Measurements from ENCODE around the gene NMRK1. TPM values are rescaled to one million over a fixed set of nuclear protein-coding genes. Genes with fewer than 3 reads are reported as not detected.

NMRK1 gene
- polyA plus RNA-seq, 3 donors: 4.3 to 9.8 (median 9.3) TPM

GRCh38 chr9:75054368-75055001 is 33.5 kb downstream of the NMRK1 start:
- H3K27me3 ChIP-seq (ENCODE audit: control insufficient read depth in 2 of 2, insufficient read depth in 2 of 2, low read length in 2 of 2): no peaks in the 10 kb centered on the region
- H3K9me3 ChIP-seq (replicated peaks in 1 of 2; ENCODE audit: control insufficient read depth in 1 of 2, insufficient read depth in 1 of 2, low read length in 2 of 2): peaks cover 0 to 3% of the 10 kb centered on the region in 2 donors
- H3K4me3 ChIP-seq (replicated peaks in 1 of 3; ENCODE audit: low read depth in 2 of 3, low read length in 3 of 3): no peak overlapping the region
- Mint-ChIP-seq H3K9me3 (peaks cover 3 to 12% (median 9%) of the 10 kb centered on the region in 7 donors), H3K27me3 (ENCODE audit: low read depth in 3 of 3) (peaks cover 0 to 1% (median 0%) of the 10 kb centered on the region in 3 donors), H3K27ac (no peak overlapping the region), H3K36me3 (no peaks in the 10 kb centered on the region), H3K4me1 (no peaks in the 10 kb centered on the region), H3K4me3 (no peak overlapping the region)
- H3K9ac ChIP-seq (ENCODE audit: insufficient read depth, low read length, poor library complexity, severe bottlenecking): no peak overlapping the region
- no peaks in the 10 kb centered on the region for H3K79me2 ChIP-seq (ENCODE audit: insufficient read depth, low read length)
- no peaks in the 10 kb centered on the region for H4K20me1 ChIP-seq (ENCODE audit: insufficient read depth, low read length)
- H3K36me3 ChIP-seq (replicated peaks in 1 of 2; ENCODE audit: control insufficient read depth in 1 of 2, insufficient read depth in 2 of 2, low read length in 2 of 2): no peaks in the 10 kb centered on the region
- no peak for TF ChIP-seq CTCF (IDR thresholded peaks at IDR 0.05)
- WGBS (ENCODE audit: insufficient coverage): 96% methylated on average over 5 of the region's 5 CpGs
- H3K4me1 ChIP-seq (ENCODE audit: control insufficient read depth in 1 of 2, insufficient read depth in 2 of 2, low read length in 2 of 2): no peaks in the 10 kb centered on the region
- no peak for DNase-seq
- H2AFZ ChIP-seq (ENCODE audit: insufficient read depth, low read depth, low read length, poor library complexity, severe bottlenecking): no peak overlapping the region
- intact Hi-C loops (cut with micrococcal nuclease): no loop called here
- no peak overlapping the region for H3K27ac ChIP-seq (ENCODE audit: low read depth in 1 of 2, low read length in 2 of 2)
- no peak overlapping the region for H3K4me2 ChIP-seq (replicated peaks; ENCODE audit: extremely low read depth, low read length, poor library complexity, severe bottlenecking)

GRCh38 chr9:75053869-75054268 is 34.1 kb downstream of the NMRK1 start:
- Mint-ChIP-seq H3K4me1 (no peaks in the 10 kb centered on the region), H3K4me3 (no peak overlapping the region), H3K27me3 (ENCODE audit: low read depth in 3 of 3) (peaks cover 0 to 1% (median 0%) of the 10 kb centered on the region in 3 donors), H3K27ac (no peak overlapping the region), H3K36me3 (no peaks in the 10 kb centered on the region), H3K9me3 (peaks cover 0 to 11% (median 6%) of the 10 kb centered on the region in 7 donors)
- H3K4me1 ChIP-seq (ENCODE audit: control insufficient read depth in 1 of 2, insufficient read depth in 2 of 2, low read length in 2 of 2): no peaks in the 10 kb centered on the region
- no peaks in the 10 kb centered on the region for H3K79me2 ChIP-seq (ENCODE audit: insufficient read depth, low read length)
- no peak for DNase-seq
- no peaks in the 10 kb centered on the region for H3K36me3 ChIP-seq (replicated peaks in 1 of 2; ENCODE audit: control insufficient read depth in 1 of 2, insufficient read depth in 2 of 2, low read length in 2 of 2)
- H3K4me2 ChIP-seq (replicated peaks; ENCODE audit: extremely low read depth, low read length, poor library complexity, severe bottlenecking): no peak overlapping the region
- TF ChIP-seq CTCF (IDR thresholded peaks at IDR 0.05): no peak
- H3K9ac ChIP-seq (ENCODE audit: insufficient read depth, low read length, poor library complexity, severe bottlenecking): no peak overlapping the region
- no peak overlapping the region for H3K4me3 ChIP-seq (replicated peaks in 1 of 3; ENCODE audit: low read depth in 2 of 3, low read length in 3 of 3)
- H2AFZ ChIP-seq (ENCODE audit: insufficient read depth, low read depth, low read length, poor library complexity, severe bottlenecking): no peak overlapping the region
- H3K9me3 ChIP-seq (replicated peaks in 1 of 2; ENCODE audit: control insufficient read depth in 1 of 2, insufficient read depth in 1 of 2, low read length in 2 of 2): peaks cover 0 to 3% of the 10 kb centered on the region in 2 donors
- 100% methylated on average over 1 of the region's 1 CpG for WGBS (ENCODE audit: insufficient coverage)
- intact Hi-C loops (cut with micrococcal nuclease): no loop called here
- no peak overlapping the region for H3K27ac ChIP-seq (ENCODE audit: low read depth in 1 of 2, low read length in 2 of 2)
- no peaks in the 10 kb centered on the region for H4K20me1 ChIP-seq (ENCODE audit: insufficient read depth, low read length)
- no peaks in the 10 kb centered on the region for H3K27me3 ChIP-seq (ENCODE audit: control insufficient read depth in 2 of 2, insufficient read depth in 2 of 2, low read length in 2 of 2)
